NB4 (cell line): ENCODE measurements around the gene POLR2H.

Experiments
- POLR2A ChIP-seq: IDR thresholded peaks from 2 replicates; pipeline ENCODE4 v1.6.1; 2011; ENCODE audit warnings: mild to moderate bottlenecking; ENCODE audit not compliant: insufficient read length; ENCODE audit errors: extremely low read depth
- TF ChIP-seq, protein P1 (sequence below): IDR thresholded peaks from one replicate; pipeline ENCODE4 v1.5.1; 2012; ENCODE audit warnings: low read depth, low read length

DNA sequence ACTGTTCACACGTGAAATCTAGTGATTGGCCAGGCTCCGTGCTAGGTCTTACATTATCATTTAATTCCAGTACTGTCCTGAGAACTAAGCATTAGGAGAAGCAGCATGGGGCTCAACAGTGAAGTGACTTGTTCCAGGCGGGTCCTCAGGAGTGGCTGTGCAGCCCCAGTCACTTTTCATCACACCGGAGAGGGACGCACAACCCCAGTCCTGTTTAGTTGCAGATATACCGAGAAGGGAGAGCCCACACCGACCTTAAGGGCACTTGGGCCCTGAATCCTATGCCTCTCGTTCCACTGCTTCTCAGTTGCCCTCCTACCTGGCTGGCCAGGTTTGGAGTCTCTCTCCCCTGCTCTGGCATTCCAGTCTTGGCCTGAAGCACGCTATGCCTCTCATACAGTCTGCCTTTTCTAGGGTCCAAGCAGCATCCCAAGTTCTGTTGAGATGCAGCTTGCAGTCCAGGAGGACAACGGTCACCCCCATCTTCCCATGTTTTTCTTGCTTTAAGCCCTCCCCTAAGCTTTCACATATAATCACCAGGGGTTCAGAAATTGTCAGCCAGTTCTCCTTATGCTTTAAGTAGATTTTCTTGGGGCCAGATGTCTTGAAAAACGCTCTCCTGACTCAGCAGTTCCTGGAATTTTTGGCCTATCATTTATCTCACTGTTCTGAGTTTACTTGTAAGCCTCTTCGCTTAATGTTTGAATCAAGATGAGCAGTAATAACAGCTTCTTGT is 14.0 kb upstream of the POLR2H start:
- TF ChIP-seq, protein P1, sequence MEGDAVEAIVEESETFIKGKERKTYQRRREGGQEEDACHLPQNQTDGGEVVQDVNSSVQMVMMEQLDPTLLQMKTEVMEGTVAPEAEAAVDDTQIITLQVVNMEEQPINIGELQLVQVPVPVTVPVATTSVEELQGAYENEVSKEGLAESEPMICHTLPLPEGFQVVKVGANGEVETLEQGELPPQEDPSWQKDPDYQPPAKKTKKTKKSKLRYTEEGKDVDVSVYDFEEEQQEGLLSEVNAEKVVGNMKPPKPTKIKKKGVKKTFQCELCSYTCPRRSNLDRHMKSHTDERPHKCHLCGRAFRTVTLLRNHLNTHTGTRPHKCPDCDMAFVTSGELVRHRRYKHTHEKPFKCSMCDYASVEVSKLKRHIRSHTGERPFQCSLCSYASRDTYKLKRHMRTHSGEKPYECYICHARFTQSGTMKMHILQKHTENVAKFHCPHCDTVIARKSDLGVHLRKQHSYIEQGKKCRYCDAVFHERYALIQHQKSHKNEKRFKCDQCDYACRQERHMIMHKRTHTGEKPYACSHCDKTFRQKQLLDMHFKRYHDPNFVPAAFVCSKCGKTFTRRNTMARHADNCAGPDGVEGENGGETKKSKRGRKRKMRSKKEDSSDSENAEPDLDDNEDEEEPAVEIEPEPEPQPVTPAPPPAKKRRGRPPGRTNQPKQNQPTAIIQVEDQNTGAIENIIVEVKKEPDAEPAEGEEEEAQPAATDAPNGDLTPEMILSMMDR = no peak
- no peak for TF ChIP-seq POLR2A
